HepG2 (cell line): ENCODE results near the gene PET100. TPM values are rescaled to one million over a fixed set of nuclear protein-coding genes. Genes with fewer than 3 reads are reported as not detected.
A peak's percentile ranks its signal among the peaks of the same experiment; 100 is the strongest.

Source experiments
- ARID3A ChIP-seq: IDR thresholded peaks from 2 replicates; pipeline ENCODE4 v1.6.1; 2012; ENCODE audit warnings: low read depth, low read length, improper control_type of control experiment
- DRAP1 ChIP-seq: IDR thresholded peaks from 2 replicates; pipeline ENCODE4 v1.6.1; 2016; ENCODE audit warnings: missing genetic modification reagents, missing compliant biosample characterization
- GATA4 ChIP-seq: sonication (generic); IDR thresholded peaks from 2 replicates; pipeline ENCODE4 v1.6.1; 2016; ENCODE audit warnings: antibody characterized with exemption, low read depth, borderline replicate concordance
- MTA1 ChIP-seq: sonication (generic); formaldehyde crosslinking; IDR thresholded peaks from 2 replicates; pipeline ENCODE4 v1.4.0; 2020; ENCODE audit warnings: missing genetic modification reagents, mild to moderate bottlenecking, borderline replicate concordance
- PHF21A ChIP-seq: sonication (generic); formaldehyde crosslinking; IDR thresholded peaks from 2 replicates; pipeline ENCODE4 v1.5.0; 2020; ENCODE audit warnings: mild to moderate bottlenecking, missing genetic modification reagents
- RERE ChIP-seq: IDR thresholded peaks from 2 replicates; pipeline ENCODE4 v1.6.1; 2016; ENCODE audit warnings: low read depth, missing genetic modification reagents, missing compliant biosample characterization
- RFX5 ChIP-seq: IDR thresholded peaks from 2 replicates; pipeline ENCODE4 v1.6.1; 2011; ENCODE audit warnings: low read depth, low read length, improper control_type of control experiment
- TFAP4 ChIP-seq: sonication (generic); IDR thresholded peaks from 2 replicates; pipeline ENCODE4 v1.6.1; 2016; ENCODE audit warnings: low read depth, borderline replicate concordance
- TFDP2 ChIP-seq: sonication (generic); formaldehyde crosslinking; IDR thresholded peaks from 2 replicates; pipeline ENCODE4 v1.4.0; 2020; ENCODE audit warnings: missing genetic modification reagents
- ZNF709 ChIP-seq: sonication (generic); formaldehyde crosslinking; IDR thresholded peaks from 2 replicates; pipeline ENCODE4 v1.5.0; 2020; ENCODE audit warnings: mild to moderate bottlenecking, missing genetic modification reagents
- ZNF800 ChIP-seq: sonication (generic); formaldehyde crosslinking; IDR thresholded peaks from 2 replicates; pipeline ENCODE4 v1.4.0; 2020; ENCODE audit warnings: missing genetic modification reagents
- ZSCAN31 ChIP-seq: sonication (generic); formaldehyde crosslinking; IDR thresholded peaks from 2 replicates; pipeline ENCODE4 v1.5.0; 2020; ENCODE audit warnings: low read depth, mild to moderate bottlenecking, missing genetic modification reagents
- polyA plus RNA-seq, 8 experiments: library from polyadenylated mRNA; depleted of rRNA in 3 of 8; stranded (reverse) in 7 of 8; unstranded in 1 of 8; fragments of >200 nt; fragmentation: Illumina TruSeq in 4 of 8; extraction: Trizol in 4 of 8; gene quantifications; 2 replicates each; pipeline versions ENCODE4 v1.2.1 to v1.2.3, GENCODE V29; 2011 to 2016; ENCODE audit warnings: low read depth in 4 of 8, missing spikeins in 1 of 8, mixed read lengths in 1 of 8; ENCODE audit not compliant: insufficient read depth in 1 of 8
- total RNA-seq, 5 experiments: library from RNA; depleted of rRNA; stranded (reverse); fragments of >200 nt; fragmentation: Illumina TruSeq; extraction: Trizol; gene quantifications; 2 replicates each; pipeline ENCODE4 v1.2.3, GENCODE V29; 2016; ENCODE audit warnings: low read depth in 1 of 5
- TF ChIP-seq, protein P1 (sequence below): IDR thresholded peaks from 2 replicates; pipeline ENCODE4 v1.6.1; 2016

Gene PET100
- total and polyA plus RNA-seq, 2 of the 13 experiments (the other 11 are each of a cell fraction or from before 2014, with no cell fraction given) = 22.3 to 66.5 TPM

GRCh38 chr19:7636691-7637373 is 7.2 kb downstream of the PET100 start, which contains the start of gene STXBP2 (continued):
- TF ChIP-seq, protein P1, sequence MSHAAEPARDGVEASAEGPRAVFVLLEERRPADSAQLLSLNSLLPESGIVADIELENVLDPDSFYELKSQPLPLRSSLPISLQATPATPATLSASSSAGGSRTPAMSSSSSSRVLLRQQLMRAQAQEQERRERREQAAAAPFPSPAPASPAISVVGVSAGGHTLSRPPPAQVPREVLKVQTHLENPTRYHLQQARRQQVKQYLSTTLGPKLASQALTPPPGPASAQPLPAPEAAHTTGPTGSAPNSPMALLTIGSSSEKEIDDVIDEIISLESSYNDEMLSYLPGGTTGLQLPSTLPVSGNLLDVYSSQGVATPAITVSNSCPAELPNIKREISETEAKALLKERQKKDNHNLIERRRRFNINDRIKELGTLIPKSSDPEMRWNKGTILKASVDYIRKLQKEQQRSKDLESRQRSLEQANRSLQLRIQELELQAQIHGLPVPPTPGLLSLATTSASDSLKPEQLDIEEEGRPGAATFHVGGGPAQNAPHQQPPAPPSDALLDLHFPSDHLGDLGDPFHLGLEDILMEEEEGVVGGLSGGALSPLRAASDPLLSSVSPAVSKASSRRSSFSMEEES = peak; percentile 39; the same call in 1 of the 2 replicates
- no peak for TF ChIP-seq RERE (CRISPR knock-in tag)
- TF ChIP-seq ZNF709 (CRISPR knock-in tag) = peak; percentile 73; the same call in 1 of the 2 replicates
- peak; percentile 66 for TF ChIP-seq GATA4
- peak; percentile 68 for TF ChIP-seq DRAP1
- TF ChIP-seq ARID3A = no peak
- no peak for TF ChIP-seq TFAP4
- TF ChIP-seq ZSCAN31 (CRISPR knock-in tag) = peak; percentile 90
- TF ChIP-seq RFX5 = no peak
- no peak for TF ChIP-seq PHF21A (CRISPR knock-in tag)
- no peak for TF ChIP-seq MTA1 (CRISPR knock-in tag)
- TF ChIP-seq TFDP2 (CRISPR knock-in tag) = peak; percentile 79
- TF ChIP-seq ZNF800 (CRISPR knock-in tag) = no peak
